Liver (tissue), 9 donors: Measurements from ENCODE around the gene SLC34A2. TPM values are rescaled to one million over a fixed set of nuclear protein-coding genes. Genes with fewer than 3 reads are reported as not detected.

ENCODE experiments used
- DNase-seq: peaks from one replicate; pipeline ENCODE4 v3.0.0-alpha.2; 2017; ENCODE audit warnings: low spot score
- H3K27ac ChIP-seq, 2 donors: one replicate each; pipeline ENCODE4 v1.7.0; 2013; ENCODE audit warnings: inconsistent platforms in 2 of 2, low read length in 2 of 2, control low read depth in 1 of 2, low read depth in 1 of 2, mild to moderate bottlenecking in 1 of 2
- H3K27me3 ChIP-seq, 4 donors: one replicate each; pipeline versions ENCODE4 v1.6.1 to v1.7.0; 2013; ENCODE audit warnings: low read length in 3 of 4, inconsistent platforms in 1 of 4, mild to moderate bottlenecking in 1 of 4, moderate library complexity in 1 of 4; ENCODE audit not compliant: control insufficient read depth in 4 of 4, insufficient read depth in 4 of 4
- H3K36me3 ChIP-seq, 4 donors: one replicate each; pipeline versions ENCODE4 v1.6.1 to v1.7.0; 2013; ENCODE audit warnings: low read length in 3 of 4, mild to moderate bottlenecking in 3 of 4, low read depth in 1 of 4, moderate library complexity in 1 of 4; ENCODE audit not compliant: control insufficient read depth in 4 of 4, insufficient read depth in 3 of 4
- H3K4me1 ChIP-seq, 4 donors: one replicate each; pipeline versions ENCODE4 v1.6.1 to v1.7.0; 2013; ENCODE audit warnings: low read length in 3 of 4, mild to moderate bottlenecking in 3 of 4, moderate library complexity in 1 of 4; ENCODE audit not compliant: control insufficient read depth in 4 of 4, insufficient read depth in 4 of 4
- H3K4me3 ChIP-seq, 3 donors: one replicate each; pipeline versions ENCODE4 v1.6.1 to v1.7.0; 2013; ENCODE audit warnings: low read length in 3 of 3, control low read depth in 1 of 3, low read depth in 1 of 3, mild to moderate bottlenecking in 1 of 3
- H3K9ac ChIP-seq, 2 donors: one replicate each; pipeline ENCODE4 v1.7.0; 2013; ENCODE audit warnings: low read length in 2 of 2, mild to moderate bottlenecking in 2 of 2, moderate library complexity in 2 of 2, control low read depth in 1 of 2, low read depth in 1 of 2
- H3K9me3 ChIP-seq, 4 donors: one replicate each; pipeline versions ENCODE4 v1.6.1 to v1.7.0; 2013; ENCODE audit warnings: low read length in 3 of 4; ENCODE audit not compliant: control insufficient read depth in 4 of 4
- ATF3 ChIP-seq: IDR thresholded peaks from 2 replicates; pipeline ENCODE4 v1.6.1; 2016; ENCODE audit warnings: antibody characterized with exemption
- EGR1 ChIP-seq, 2 donors: IDR thresholded peaks; 2 replicates each; pipeline ENCODE4 v1.6.1; 2016 to 2018; ENCODE audit warnings: antibody characterized with exemption in 2 of 2, low read depth in 2 of 2
- FOXA1 ChIP-seq: IDR thresholded peaks from 2 replicates; pipeline ENCODE4 v1.6.1; 2016; ENCODE audit warnings: antibody characterized with exemption
- FOXA2 ChIP-seq: IDR thresholded peaks from 2 replicates; pipeline ENCODE4 v1.6.1; 2016; ENCODE audit warnings: antibody characterized with exemption
- GABPA ChIP-seq, 2 donors: IDR thresholded peaks in 1 of 2; conservative IDR thresholded peaks in 1 of 2; 2 replicates each; pipeline ENCODE4 v1.6.1; 2016; ENCODE audit warnings: antibody characterized with exemption in 2 of 2, mild to moderate bottlenecking in 1 of 2, moderate library complexity in 1 of 2
- HNF4A ChIP-seq, 2 donors: conservative IDR thresholded peaks; 2 replicates each; pipeline ENCODE4 v1.6.1; 2016; ENCODE audit warnings: antibody characterized with exemption in 2 of 2, mild to moderate bottlenecking in 2 of 2
- HNF4G ChIP-seq: IDR thresholded peaks from 2 replicates; pipeline ENCODE4 v1.6.1; 2016; ENCODE audit warnings: antibody characterized with exemption
- NR2F2 ChIP-seq: IDR thresholded peaks from 2 replicates; pipeline ENCODE4 v1.6.1; 2016; ENCODE audit warnings: antibody characterized with exemption
- RAD21 ChIP-seq, 2 donors: IDR thresholded peaks; 2 replicates each; pipeline ENCODE4 v1.6.1; 2016; ENCODE audit warnings: antibody characterized with exemption in 2 of 2, mild to moderate bottlenecking in 2 of 2
- REST ChIP-seq: IDR thresholded peaks from 2 replicates; pipeline ENCODE4 v1.6.1; 2016; ENCODE audit warnings: antibody characterized with exemption, mild to moderate bottlenecking
- RXRA ChIP-seq, 2 donors: IDR thresholded peaks; 2 replicates each; pipeline ENCODE4 v1.6.1; 2017 to 2018; ENCODE audit warnings: antibody characterized with exemption in 2 of 2, mild to moderate bottlenecking in 1 of 2
- SP1 ChIP-seq: IDR thresholded peaks from 2 replicates; pipeline ENCODE4 v1.6.1; 2018; ENCODE audit warnings: antibody characterized with exemption, mild to moderate bottlenecking
- TAF1 ChIP-seq: conservative IDR thresholded peaks from 2 replicates; pipeline ENCODE4 v1.6.1; 2016; ENCODE audit warnings: antibody characterized with exemption, mild to moderate bottlenecking
- YY1 ChIP-seq: IDR thresholded peaks from 2 replicates; pipeline ENCODE4 v1.6.1; 2016; ENCODE audit warnings: antibody characterized with exemption, mild to moderate bottlenecking
- ZBTB33 ChIP-seq: IDR thresholded peaks from 2 replicates; pipeline ENCODE4 v1.6.1; 2016; ENCODE audit warnings: antibody characterized with exemption
- WGBS: extraction: QIAGEN DNeasy Blood & Tissue Kit; methylation state at CpG from one replicate; pipeline ENCODE4 v1.1.7; 2013; 5-methylcytosine and 5-hydroxymethylcytosine counted together
- polyA plus RNA-seq, 2 donors: library from polyadenylated mRNA; stranded (reverse) in 1 of 2; unstranded in 1 of 2; fragments of 200-250 nt in 1 of 2; fragments of >200 nt in 1 of 2; fragmentation: Nextera tagmentation in 1 of 2; extraction: Ambion mirVana in 1 of 2; gene quantifications; one replicate each; pipeline versions ENCODE4 v1.2.1 to v1.2.3, GENCODE V29; 2013 to 2015
- total RNA-seq, 2 donors: library from RNA; depleted of rRNA; stranded (reverse); fragments of >200 nt; gene quantifications; one replicate each; pipeline ENCODE4 v1.2.3, GENCODE V29; 2014
- donor health status: healthy.
- donor health status: healthy.
- donor health status: healthy.
- donor health status: healthy.
- donor health status: healthy.

SLC34A2 gene
- total and polyA plus RNA-seq, 4 donors = 0.14 to 1.4 (median 0.94) TPM

- Histone ChIP-seq H3K36me3 (no peaks in the 10 kb centered on the region), H3K9ac (no peak overlapping the region), H3K27me3 (peaks cover 0 to 2% (median 0%) of the 10 kb centered on the region in 4 donors), H3K27ac (no peak overlapping the region), H3K4me1 (no peaks in the 10 kb centered on the region), H3K4me3 (no peak overlapping the region), H3K9me3 (no peaks in the 10 kb centered on the region)
- TF ChIP-seq ATF3 = no peak
- TF ChIP-seq RXRA (IDR thresholded peaks at IDR 0.05) = no peak
- TF ChIP-seq HNF4A (conservative IDR thresholded peaks at IDR 0.05) = no peak
- TF ChIP-seq GABPA (IDR thresholded peaks at IDR 0.05 in 1 of 2, conservative IDR thresholded peaks at IDR 0.05 in 1 of 2) = no peak
- TF ChIP-seq TAF1 = no peak
- no peak for TF ChIP-seq RAD21 (IDR thresholded peaks at IDR 0.05)
- no peak for TF ChIP-seq ZBTB33
- TF ChIP-seq YY1 = no peak
- WGBS = 65% methylated on average over 5 of the region's 5 CpGs
- DNase-seq = no peak
These were observed 47.2 kb downstream of the SLC34A2 start for GRCh38 chr4:25702848-25703247.

DNA sequence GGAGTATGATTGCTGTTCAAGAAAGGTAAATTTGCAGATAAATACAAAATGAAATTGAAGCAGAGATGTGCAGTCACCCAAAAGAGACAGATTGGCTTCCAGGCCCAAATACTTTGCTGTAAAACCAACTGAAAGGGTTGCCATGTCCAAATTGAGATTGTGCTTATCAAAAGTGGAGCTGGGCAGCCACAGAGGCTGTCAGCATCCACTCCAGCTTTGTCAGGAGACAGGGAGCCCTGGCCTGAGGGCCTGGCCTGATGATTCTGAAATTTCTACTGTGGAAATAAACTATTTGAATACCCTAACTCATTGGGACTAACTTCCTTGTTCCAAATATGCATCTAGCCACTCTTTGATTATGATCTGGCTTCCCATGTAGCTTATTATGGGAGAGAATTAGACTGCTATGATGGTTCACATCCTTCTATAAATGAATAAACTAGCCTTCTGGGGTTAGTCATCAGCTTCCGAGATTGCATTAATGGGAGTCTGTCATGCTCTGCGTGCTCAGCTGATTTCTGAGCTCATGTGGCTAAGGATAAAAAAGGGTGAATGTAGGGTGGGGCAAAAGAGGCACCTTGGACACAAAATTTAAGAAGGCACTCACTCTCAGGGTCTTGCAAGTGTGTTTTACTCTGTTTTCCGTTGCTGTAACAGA is 48.2 kb downstream of the SLC34A2 start:
- WGBS = 70% methylated on average over 3 of the region's 3 CpGs

GRCh38 chr4:25704516-25704915 is 48.9 kb downstream of the SLC34A2 start:
- WGBS = 64% methylated on average over 2 of the region's 2 CpGs
- H3K27me3 ChIP-seq = peaks cover 0 to 2% (median 0%) of the 10 kb centered on the region in 4 donors
- H3K27ac ChIP-seq = no peak overlapping the region
- no peaks in the 10 kb centered on the region for H3K9me3 ChIP-seq
- no peak overlapping the region for H3K9ac ChIP-seq
- no peak for DNase-seq
- no peaks in the 10 kb centered on the region for H3K36me3 ChIP-seq
- TF ChIP-seq TAF1 (no peak), RAD21 (IDR thresholded peaks at IDR 0.05) (no peak), EGR1 (IDR thresholded peaks at IDR 0.05; ENCODE audit: low read depth in 2 of 2) (no peak), HNF4A (conservative IDR thresholded peaks at IDR 0.05) (no peak), ATF3 (no peak), FOXA1 (no peak), FOXA2 (no peak), NR2F2 (no peak), SP1 (no peak), REST (no peak)
- H3K4me1 ChIP-seq = no peaks in the 10 kb centered on the region
- H3K4me3 ChIP-seq = no peak overlapping the region

More for the DNA sequence above, 48.2 kb downstream of the SLC34A2 start:
- H3K4me1 ChIP-seq = no peaks in the 10 kb centered on the region
- H3K27me3 ChIP-seq = peaks cover 0 to 2% (median 0%) of the 10 kb centered on the region in 4 donors
- H3K9me3 ChIP-seq = no peaks in the 10 kb centered on the region
- H3K9ac ChIP-seq = no peak overlapping the region
- no peak overlapping the region for H3K27ac ChIP-seq
- H3K4me3 ChIP-seq = no peak overlapping the region
- no peak for DNase-seq
- TF ChIP-seq HNF4G (no peak), FOXA2 (no peak)
- H3K36me3 ChIP-seq = no peaks in the 10 kb centered on the region
